OCI-LY7 (cell line): ENCODE data around the gene G6PC3.

ENCODE experiments used
- EZH2phosphoT487 ChIP-seq: fragments of 200-600 bp; sonication (generic); IDR thresholded peaks from 2 replicates; pipeline ENCODE4 v1.6.1; 2018; ENCODE audit warnings: low read depth, borderline replicate concordance, mild to moderate bottlenecking, mixed run types, antibody characterized with exemption, low read length, moderate library complexity, mixed read lengths
- TF ChIP-seq, protein P1 (sequence below): fragments of 200-600 bp; sonication (generic); conservative IDR thresholded peaks from 2 replicates; pipeline ENCODE4 v1.5.1; 2014; ENCODE audit warnings: mild to moderate bottlenecking, antibody characterized with exemption, low read length, moderate library complexity, mixed read lengths

DNA sequence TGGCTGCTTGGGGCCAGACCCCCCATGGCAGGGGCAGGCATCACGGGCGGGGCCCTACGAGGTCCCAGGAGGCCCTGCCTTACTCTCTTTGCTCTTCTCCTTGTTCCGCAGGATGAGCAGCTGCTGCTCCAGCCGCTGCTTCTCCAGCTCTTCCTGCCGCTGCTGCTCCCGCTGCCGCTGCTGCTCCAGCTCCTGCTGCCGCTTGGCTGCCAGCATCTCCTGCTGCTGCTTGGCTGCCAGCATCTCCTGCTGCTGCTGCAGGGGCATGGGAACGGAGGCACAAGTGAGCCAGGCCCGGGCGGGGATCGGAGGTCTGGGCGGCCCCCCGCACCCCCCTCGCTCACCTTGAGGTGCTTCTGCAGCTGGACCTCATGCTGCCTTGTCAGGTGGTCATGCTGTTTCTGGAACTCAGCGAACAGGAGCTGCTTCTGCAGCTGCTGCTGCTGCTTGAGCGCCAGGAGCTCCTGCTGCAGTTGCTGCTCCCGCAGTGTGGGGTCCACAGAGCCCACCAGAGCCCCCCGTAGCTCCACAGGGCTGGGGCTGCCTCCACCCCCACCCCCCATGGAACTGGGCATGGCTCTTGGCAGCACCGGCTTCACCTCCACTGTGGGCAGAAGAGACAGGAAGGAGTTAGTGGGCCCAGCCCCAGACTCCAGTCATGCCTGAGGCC is 22.8 kb downstream of the G6PC3 start:
- TF ChIP-seq, protein P1, sequence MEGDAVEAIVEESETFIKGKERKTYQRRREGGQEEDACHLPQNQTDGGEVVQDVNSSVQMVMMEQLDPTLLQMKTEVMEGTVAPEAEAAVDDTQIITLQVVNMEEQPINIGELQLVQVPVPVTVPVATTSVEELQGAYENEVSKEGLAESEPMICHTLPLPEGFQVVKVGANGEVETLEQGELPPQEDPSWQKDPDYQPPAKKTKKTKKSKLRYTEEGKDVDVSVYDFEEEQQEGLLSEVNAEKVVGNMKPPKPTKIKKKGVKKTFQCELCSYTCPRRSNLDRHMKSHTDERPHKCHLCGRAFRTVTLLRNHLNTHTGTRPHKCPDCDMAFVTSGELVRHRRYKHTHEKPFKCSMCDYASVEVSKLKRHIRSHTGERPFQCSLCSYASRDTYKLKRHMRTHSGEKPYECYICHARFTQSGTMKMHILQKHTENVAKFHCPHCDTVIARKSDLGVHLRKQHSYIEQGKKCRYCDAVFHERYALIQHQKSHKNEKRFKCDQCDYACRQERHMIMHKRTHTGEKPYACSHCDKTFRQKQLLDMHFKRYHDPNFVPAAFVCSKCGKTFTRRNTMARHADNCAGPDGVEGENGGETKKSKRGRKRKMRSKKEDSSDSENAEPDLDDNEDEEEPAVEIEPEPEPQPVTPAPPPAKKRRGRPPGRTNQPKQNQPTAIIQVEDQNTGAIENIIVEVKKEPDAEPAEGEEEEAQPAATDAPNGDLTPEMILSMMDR, result no peak
- no peak for TF ChIP-seq EZH2phosphoT487
